HepG2 (cell line): ENCODE measurements around the gene RANBP2. TPM values are rescaled to one million over a fixed set of nuclear protein-coding genes. Genes with fewer than 3 reads are reported as not detected.

ENCODE experiments used
- ATF7 ChIP-seq, 2 experiments: fragments of 450-650 bp in 1 of 2; sonication (generic) in 1 of 2; formaldehyde crosslinking in 1 of 2; IDR thresholded peaks; 2 replicates each; pipeline versions ENCODE4 v1.4.0 to v1.6.1; 2016 to 2020; ENCODE audit warnings: antibody characterized with exemption in 1 of 2, mild to moderate bottlenecking in 1 of 2, missing genetic modification reagents in 1 of 2
- E2F2 ChIP-seq: sonication (generic); formaldehyde crosslinking; IDR thresholded peaks from 2 replicates; pipeline ENCODE4 v1.4.0; 2020; ENCODE audit warnings: missing genetic modification reagents, borderline replicate concordance
- FOXJ3 ChIP-seq: sonication (generic); formaldehyde crosslinking; IDR thresholded peaks from 2 replicates; pipeline ENCODE4 v1.4.0; 2020; ENCODE audit warnings: missing genetic modification reagents, mild to moderate bottlenecking, borderline replicate concordance
- HOXD1 ChIP-seq: sonication (generic); formaldehyde crosslinking; IDR thresholded peaks from 2 replicates; pipeline ENCODE4 v1.5.0; 2020; ENCODE audit warnings: missing genetic modification reagents
- NFRKB ChIP-seq: fragments of 450-650 bp; IDR thresholded peaks from 2 replicates; pipeline ENCODE4 v1.6.1; 2017
- NONO ChIP-seq, 2 experiments: fragments of 450-650 bp in 1 of 2; sonication (generic) in 1 of 2; formaldehyde crosslinking in 1 of 2; IDR thresholded peaks in 1 of 2; conservative IDR thresholded peaks in 1 of 2; 2 replicates each; pipeline versions ENCODE4 v1.6.1 to v1.8.0; 2017 to 2022; ENCODE audit warnings: mild to moderate bottlenecking in 1 of 2, missing genetic modification reagents in 1 of 2, moderate library complexity in 1 of 2
- NRL ChIP-seq: sonication (generic); formaldehyde crosslinking; IDR thresholded peaks from 2 replicates; pipeline ENCODE4 v1.5.0; 2020; ENCODE audit warnings: missing genetic modification reagents, mild to moderate bottlenecking, moderate library complexity, borderline replicate concordance
- POGK ChIP-seq: sonication (generic); formaldehyde crosslinking; conservative IDR thresholded peaks from 2 replicates; pipeline ENCODE4 v1.8.0; 2022; ENCODE audit warnings: mild to moderate bottlenecking, moderate library complexity, missing genetic modification reagents
- POLR2AphosphoS2 ChIP-seq: IDR thresholded peaks from 2 replicates; pipeline ENCODE4 v1.6.1; 2011; ENCODE audit warnings: low read depth, low read length, improper control_type of control experiment
- POLR2AphosphoS5 ChIP-seq: IDR thresholded peaks from 2 replicates; pipeline ENCODE4 v1.6.1; 2012; ENCODE audit warnings: low read depth, low read length
- ZBTB14 ChIP-seq: sonication (generic); formaldehyde crosslinking; IDR thresholded peaks from 2 replicates; pipeline ENCODE4 v1.4.0; 2020; ENCODE audit warnings: missing genetic modification reagents
- ZFAT ChIP-seq: sonication (generic); formaldehyde crosslinking; conservative IDR thresholded peaks from 2 replicates; pipeline ENCODE4 v1.8.1; 2023; ENCODE audit warnings: missing genetic modification reagents, inconsistent platforms
- ZNF142 ChIP-seq: sonication (generic); formaldehyde crosslinking; IDR thresholded peaks from 2 replicates; pipeline ENCODE4 v1.4.0; 2020; ENCODE audit warnings: missing genetic modification reagents
- ZNF331 ChIP-seq: sonication (generic); formaldehyde crosslinking; IDR thresholded peaks from 2 replicates; pipeline ENCODE4 v1.4.0; 2020; ENCODE audit warnings: missing genetic modification reagents
- ZNF333 ChIP-seq: sonication (generic); formaldehyde crosslinking; IDR thresholded peaks from 2 replicates; pipeline ENCODE4 v1.4.0; 2020; ENCODE audit warnings: mild to moderate bottlenecking, missing genetic modification reagents, borderline replicate concordance
- ZNF337 ChIP-seq: sonication (generic); formaldehyde crosslinking; IDR thresholded peaks from 2 replicates; pipeline ENCODE4 v1.5.1; 2020; ENCODE audit warnings: missing genetic modification reagents, low read depth, mild to moderate bottlenecking, borderline replicate concordance
- polyA plus RNA-seq, 8 experiments: library from polyadenylated mRNA; depleted of rRNA in 3 of 8; stranded (reverse) in 7 of 8; unstranded in 1 of 8; fragments of >200 nt; fragmentation: Illumina TruSeq in 4 of 8; extraction: Trizol in 4 of 8; gene quantifications; 2 replicates each; pipeline versions ENCODE4 v1.2.1 to v1.2.3, GENCODE V29; 2011 to 2016; ENCODE audit warnings: low read depth in 4 of 8, missing spikeins in 1 of 8, mixed read lengths in 1 of 8; ENCODE audit not compliant: insufficient read depth in 1 of 8
- total RNA-seq, 5 experiments: library from RNA; depleted of rRNA; stranded (reverse); fragments of >200 nt; fragmentation: Illumina TruSeq; extraction: Trizol; gene quantifications; 2 replicates each; pipeline ENCODE4 v1.2.3, GENCODE V29; 2016; ENCODE audit warnings: low read depth in 1 of 5

The RANBP2 gene
- total and polyA plus RNA-seq, 2 of the 13 experiments (the other 11 are each of a cell fraction or from before 2014, with no cell fraction given): 12.2 to 87.0 TPM

- peak; percentile 99 for TF ChIP-seq POGK (CRISPR knock-in tag)
- peak; percentile 62; the same call in 1 of the 2 replicates for TF ChIP-seq POLR2AphosphoS2
- TF ChIP-seq NRL (CRISPR knock-in tag): peak; percentile 86
- TF ChIP-seq ZNF337 (CRISPR knock-in tag): peak; percentile 95; the same call in 1 of the 2 replicates
- no peak for TF ChIP-seq ZNF333 (CRISPR knock-in tag)
- TF ChIP-seq HOXD1 (CRISPR knock-in tag): peak; percentile 97
- TF ChIP-seq ATF7 (IDR thresholded peaks at IDR 0.05): 0 out of 2 replicates have a peak, but pooled peaks have one; percentile 17
- TF ChIP-seq ATF7 (CRISPR knock-in tag; IDR thresholded peaks at IDR 0.05): peak; percentile 95
- TF ChIP-seq NONO (IDR thresholded peaks at IDR 0.05): no peak
- TF ChIP-seq NONO (CRISPR knock-in tag; conservative IDR thresholded peaks at IDR 0.05): peak; percentile 99
- peak; percentile 97 for TF ChIP-seq ZNF142
- peak; percentile 96 for TF ChIP-seq E2F2 (CRISPR knock-in tag)
- no peak for TF ChIP-seq NFRKB
- peak; percentile 90; the same call in 1 of the 2 replicates for TF ChIP-seq FOXJ3 (CRISPR knock-in tag)
- TF ChIP-seq ZBTB14 (CRISPR knock-in tag): peak; percentile 62
- TF ChIP-seq ZFAT: peak; percentile 87; the same call in 1 of the 2 replicates
- peak; percentile 97; the same call in 1 of the 2 replicates for TF ChIP-seq ZNF331 (CRISPR knock-in tag)
- TF ChIP-seq POLR2AphosphoS5: peak; percentile 98
Measured at GRCh38 chr2:108719149-108720044, at the start of gene RANBP2 (continued).
